HepG2 (cell line): Measurements from ENCODE around the gene KANSL1L. TPM values are rescaled to one million over a fixed set of nuclear protein-coding genes. Genes with fewer than 3 reads are reported as not detected.

Source experiments
- ATAC-seq: fragments of 200-7000 bp; cut with Tn5 transposase; 3 replicates; pipeline ENCODE4 v1.9.1; 2020; ENCODE audit warnings: mild to moderate bottlenecking, moderate library complexity
- BruUV-seq: library from RNA; stranded (reverse); fragments of 400-500 nt; replicated peaks from 2 replicates; lab custom pipeline; 2021; lab: Mats Ljungman, UMichigan
- CTCF ChIA-PET: fragments of 300-600 bp; formaldehyde crosslinking; extraction: SDS; loops from one replicate; lab custom pipeline; 2021; ENCODE audit warnings: low total read pairs, inconsistent platforms, low intra/inter-chr PET ratio; lab: Yijun Ruan, JAX
- POLR2A ChIA-PET: fragments of 350-600 bp; sonication (Branson Sonifier 250); formaldehyde crosslinking; loops from one replicate; lab custom pipeline; 2020; ENCODE audit warnings: antibody characterized with exemption, inconsistent platforms; lab: Yijun Ruan, JAX
- DNase-seq: peaks from one replicate; pipeline ENCODE4 v3.0.0-alpha.2; 2015; ENCODE audit warnings: low spot score
- FAIRE-seq: peaks from 3 replicates; lab custom pipeline; 2011; peaks lifted over from hg19 to GRCh38; lab: Jason Lieb, UNC
- H2AFZ ChIP-seq: one replicate; pipeline ENCODE4 v1.6.1; 2011; ENCODE audit warnings: low read length, inconsistent platforms
- H3K27ac ChIP-seq: fragments of 300-600 bp; 3 replicates; pipeline ENCODE4 v1.8.0; 2011; ENCODE audit warnings: mixed run types, mild to moderate bottlenecking, mixed read lengths, low read length, inconsistent platforms; ENCODE audit not compliant: insufficient read depth; ENCODE audit errors: extremely low read length
- H3K27me3 ChIP-seq, 2 experiments: fragments of 200-600 bp in 1 of 2; 2 replicates in 1 of 2; 3 replicates in 1 of 2; pipeline versions ENCODE4 v1.6.0 to v1.8.0; 2011; ENCODE audit warnings: low read length in 2 of 2, mild to moderate bottlenecking in 2 of 2, moderate library complexity in 2 of 2, inconsistent platforms in 1 of 2; ENCODE audit not compliant: insufficient read depth in 2 of 2, control insufficient read depth in 1 of 2
- H3K36me3 ChIP-seq, 2 experiments: fragments of 200-600 bp in 1 of 2; replicated peaks in 1 of 2; 2 replicates in 1 of 2; 3 replicates in 1 of 2; pipeline versions ENCODE4 v1.5.1 to v1.8.0; 2011; ENCODE audit warnings: low read length in 2 of 2, inconsistent platforms in 1 of 2; ENCODE audit not compliant: insufficient read depth in 2 of 2, control insufficient read depth in 1 of 2
- H3K4me1 ChIP-seq: 2 replicates; pipeline ENCODE4 v1.5.1; 2012; ENCODE audit warnings: low read length, inconsistent platforms; ENCODE audit not compliant: insufficient read depth
- H3K4me2 ChIP-seq: 2 replicates; pipeline ENCODE4 v1.6.0; 2011; ENCODE audit warnings: low read depth, low read length, inconsistent platforms
- H3K4me3 ChIP-seq, 3 experiments: fragments of 200-600 bp in 1 of 3; sonication (generic), shearing (Covaris generic) in 1 of 3; replicated peaks in 1 of 3; 2 replicates each; pipeline ENCODE4 v1.5.1; 2011 to 2016; ENCODE audit warnings: low read length in 3 of 3, inconsistent platforms in 2 of 3, low read depth in 2 of 3, mild to moderate bottlenecking in 2 of 3, control low read depth in 1 of 3, mixed read lengths in 1 of 3; ENCODE audit not compliant: insufficient read depth in 1 of 3
- H3K79me2 ChIP-seq: one replicate; pipeline ENCODE4 v1.6.1; 2011; ENCODE audit warnings: low read length, inconsistent platforms; ENCODE audit not compliant: insufficient read depth
- H3K9ac ChIP-seq: 2 replicates; pipeline ENCODE4 v1.6.0; 2011; ENCODE audit warnings: mild to moderate bottlenecking, low read depth, low read length, inconsistent platforms; ENCODE audit not compliant: insufficient read depth
- H3K9me3 ChIP-seq: 2 replicates; pipeline ENCODE4 v1.5.1; 2012; ENCODE audit warnings: mild to moderate bottlenecking, low read length
- H4K20me1 ChIP-seq: 2 replicates; pipeline ENCODE4 v1.6.0; 2011; ENCODE audit warnings: inconsistent platforms, mild to moderate bottlenecking, low read length, moderate library complexity; ENCODE audit not compliant: insufficient read depth
- FOXK2 ChIP-seq: fragments of 450-650 bp; IDR thresholded peaks from 2 replicates; pipeline ENCODE4 v1.6.1; 2016
- HNRNPK ChIP-seq: fragments of 200-400 bp; formaldehyde crosslinking; IDR thresholded peaks from 2 replicates; pipeline ENCODE4 v1.6.1; 2018; ENCODE audit warnings: low read length, low read depth, moderate library complexity, mild to moderate bottlenecking; ENCODE audit not compliant: poor library complexity, severe bottlenecking
- KDM5A ChIP-seq: fragments of 200-600 bp; sonication (generic); IDR thresholded peaks from 2 replicates; pipeline ENCODE4 v1.7.0; 2018; ENCODE audit warnings: antibody characterized with exemption, mild to moderate bottlenecking, low read length, borderline replicate concordance
- SIX1 ChIP-seq: sonication (generic); formaldehyde crosslinking; IDR thresholded peaks from 2 replicates; pipeline ENCODE4 v1.4.0; 2020; ENCODE audit warnings: missing genetic modification reagents, borderline replicate concordance
- ZNF230 ChIP-seq: sonication (generic); formaldehyde crosslinking; IDR thresholded peaks from 2 replicates; pipeline ENCODE4 v1.4.0; 2020; ENCODE audit warnings: mild to moderate bottlenecking, missing genetic modification reagents
- ZSCAN25 ChIP-seq: sonication (generic); formaldehyde crosslinking; IDR thresholded peaks from 2 replicates; pipeline ENCODE4 v1.8.0; 2022; ENCODE audit warnings: mild to moderate bottlenecking, missing genetic modification reagents
- WGBS: methylation state at CpG from one replicate; pipeline ENCODE4 v1.1.6; 2017; ENCODE audit warnings: low lambda C conversion rate; 5-methylcytosine and 5-hydroxymethylcytosine counted together
- in situ Hi-C: cut with HindIII; loops from 2 replicates; pipeline ENCODE4 v1.10.0; 2017; ENCODE audit warnings: low pct_unique_long_range_greater_than_20kb; ENCODE audit not compliant: extremely low pct_ligation_motif_present
- intact Hi-C: fragments of 100-400 bp; cut with micrococcal nuclease; formaldehyde crosslinking; loops from one replicate; pipeline ENCODE4 v1.10.0; 2022; ENCODE audit not compliant: unreplicated experiment
- polyA plus RNA-seq, 8 experiments: library from polyadenylated mRNA; depleted of rRNA in 3 of 8; stranded (reverse) in 7 of 8; unstranded in 1 of 8; fragments of >200 nt; fragmentation: Illumina TruSeq in 4 of 8; extraction: Trizol in 4 of 8; gene quantifications; 2 replicates each; pipeline versions ENCODE4 v1.2.1 to v1.2.3, GENCODE V29; 2011 to 2016; ENCODE audit warnings: low read depth in 4 of 8, missing spikeins in 1 of 8, mixed read lengths in 1 of 8; ENCODE audit not compliant: insufficient read depth in 1 of 8
- total RNA-seq, 5 experiments: library from RNA; depleted of rRNA; stranded (reverse); fragments of >200 nt; fragmentation: Illumina TruSeq; extraction: Trizol; gene quantifications; 2 replicates each; pipeline ENCODE4 v1.2.3, GENCODE V29; 2016; ENCODE audit warnings: low read depth in 1 of 5
- TF ChIP-seq, protein P1 (sequence below): sonication (generic); formaldehyde crosslinking; IDR thresholded peaks from 2 replicates; pipeline ENCODE4 v1.5.1; 2020; ENCODE audit warnings: mild to moderate bottlenecking, missing genetic modification reagents
- TF ChIP-seq, protein P2 (sequence below), 2 experiments: fragments of 450-650 bp in 1 of 2; sonication (generic) in 1 of 2; formaldehyde crosslinking in 1 of 2; IDR thresholded peaks; 2 replicates each; pipeline versions ENCODE4 v1.6.1 to v1.8.0; 2016 to 2022; ENCODE audit warnings: antibody characterized with exemption in 1 of 2, mild to moderate bottlenecking in 1 of 2, missing genetic modification reagents in 1 of 2
- TF ChIP-seq, protein P3 (sequence below): sonication (generic); formaldehyde crosslinking; IDR thresholded peaks from 2 replicates; pipeline ENCODE4 v1.5.0; 2020; ENCODE audit warnings: missing genetic modification reagents

Gene KANSL1L
- total and polyA plus RNA-seq, 2 of the 13 experiments (the other 11 are each of a cell fraction or from before 2014, with no cell fraction given), result 5.4 to 10.3 TPM

DNA sequence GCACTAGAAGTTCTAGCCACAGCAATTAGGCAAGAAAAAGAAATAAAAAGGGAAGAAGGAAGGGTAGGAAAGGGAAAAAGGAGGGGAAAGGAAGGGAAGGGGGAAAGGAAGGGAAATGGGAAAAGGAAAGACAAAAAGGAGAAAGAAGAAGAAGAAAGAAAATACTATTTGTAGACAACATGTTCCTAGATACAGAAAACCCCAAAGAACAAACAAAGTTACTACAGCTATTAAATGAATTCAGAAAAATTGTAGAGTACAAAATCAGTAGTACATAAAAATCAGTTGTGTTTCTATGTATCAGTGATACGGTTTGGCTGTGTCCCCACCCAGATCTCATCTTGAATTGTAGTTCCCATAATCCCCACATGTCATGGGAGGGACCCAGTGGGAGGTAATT is 116.5 kb downstream of the KANSL1L start:
- no TSS peak for BruUV-seq
- intact Hi-C loops, result no loop called here

More for the DNA sequence above, 116.5 kb downstream of the KANSL1L start:
- ATAC-seq (no peak), DNase-seq (no peak), FAIRE-seq (no peak)
- H2AFZ ChIP-seq, result no peak overlapping the region
- H3K27me3 ChIP-seq, result no peaks in the 10 kb centered on the region
- in situ Hi-C loops, result no loop called here
- peaks cover 17% of the 10 kb centered on the region for H3K9me3 ChIP-seq
- ChIA-PET CTCF (no interaction called here), POLR2A (no interaction called here)
- no peak overlapping the region for H3K4me2 ChIP-seq
- H3K27ac ChIP-seq, result no peak overlapping the region
- no peak overlapping the region for H3K9ac ChIP-seq
- H3K79me2 ChIP-seq, result no peaks in the 10 kb centered on the region
- no peaks in the 10 kb centered on the region for H3K4me1 ChIP-seq
- 100% methylated on average over 1 of the region's 1 CpG for WGBS
- TF ChIP-seq SIX1 (CRISPR knock-in tag), result no peak
- TF ChIP-seq KDM5A, result no peak
- TF ChIP-seq, protein P1, sequence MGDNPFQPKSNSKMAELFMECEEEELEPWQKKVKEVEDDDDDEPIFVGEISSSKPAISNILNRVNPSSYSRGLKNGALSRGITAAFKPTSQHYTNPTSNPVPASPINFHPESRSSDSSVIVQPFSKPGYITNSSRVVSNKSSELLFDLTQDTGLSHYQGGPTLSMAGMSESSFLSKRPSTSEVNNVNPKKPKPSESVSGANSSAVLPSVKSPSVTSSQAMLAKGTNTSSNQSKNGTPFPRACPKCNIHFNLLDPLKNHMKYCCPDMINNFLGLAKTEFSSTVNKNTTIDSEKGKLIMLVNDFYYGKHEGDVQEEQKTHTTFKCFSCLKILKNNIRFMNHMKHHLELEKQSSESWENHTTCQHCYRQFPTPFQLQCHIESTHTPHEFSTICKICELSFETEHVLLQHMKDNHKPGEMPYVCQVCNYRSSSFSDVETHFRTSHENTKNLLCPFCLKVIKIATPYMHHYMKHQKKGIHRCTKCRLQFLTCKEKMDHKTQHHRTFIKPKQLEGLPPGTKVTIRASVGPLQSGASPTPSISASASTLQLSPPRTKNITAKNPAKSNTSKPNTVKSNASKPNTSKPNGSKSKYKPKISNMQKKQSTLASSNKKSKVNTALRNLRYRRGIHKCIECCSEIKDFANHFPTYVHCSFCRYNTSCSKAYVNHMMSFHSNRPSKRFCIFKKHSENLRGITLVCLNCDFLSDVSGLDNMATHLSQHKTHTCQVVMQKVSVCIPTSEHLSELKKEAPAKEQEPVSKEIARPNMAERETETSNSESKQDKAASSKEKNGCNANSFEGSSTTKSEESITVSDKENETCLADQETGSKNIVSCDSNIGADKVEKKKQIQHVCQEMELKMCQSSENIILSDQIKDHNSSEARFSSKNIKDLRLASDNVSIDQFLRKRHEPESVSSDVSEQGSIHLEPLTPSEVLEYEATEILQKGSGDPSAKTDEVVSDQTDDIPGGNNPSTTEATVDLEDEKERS (CRISPR knock-in tag), result peak; percentile 68; the same call in 1 of the 2 replicates
- TF ChIP-seq, protein P2, sequence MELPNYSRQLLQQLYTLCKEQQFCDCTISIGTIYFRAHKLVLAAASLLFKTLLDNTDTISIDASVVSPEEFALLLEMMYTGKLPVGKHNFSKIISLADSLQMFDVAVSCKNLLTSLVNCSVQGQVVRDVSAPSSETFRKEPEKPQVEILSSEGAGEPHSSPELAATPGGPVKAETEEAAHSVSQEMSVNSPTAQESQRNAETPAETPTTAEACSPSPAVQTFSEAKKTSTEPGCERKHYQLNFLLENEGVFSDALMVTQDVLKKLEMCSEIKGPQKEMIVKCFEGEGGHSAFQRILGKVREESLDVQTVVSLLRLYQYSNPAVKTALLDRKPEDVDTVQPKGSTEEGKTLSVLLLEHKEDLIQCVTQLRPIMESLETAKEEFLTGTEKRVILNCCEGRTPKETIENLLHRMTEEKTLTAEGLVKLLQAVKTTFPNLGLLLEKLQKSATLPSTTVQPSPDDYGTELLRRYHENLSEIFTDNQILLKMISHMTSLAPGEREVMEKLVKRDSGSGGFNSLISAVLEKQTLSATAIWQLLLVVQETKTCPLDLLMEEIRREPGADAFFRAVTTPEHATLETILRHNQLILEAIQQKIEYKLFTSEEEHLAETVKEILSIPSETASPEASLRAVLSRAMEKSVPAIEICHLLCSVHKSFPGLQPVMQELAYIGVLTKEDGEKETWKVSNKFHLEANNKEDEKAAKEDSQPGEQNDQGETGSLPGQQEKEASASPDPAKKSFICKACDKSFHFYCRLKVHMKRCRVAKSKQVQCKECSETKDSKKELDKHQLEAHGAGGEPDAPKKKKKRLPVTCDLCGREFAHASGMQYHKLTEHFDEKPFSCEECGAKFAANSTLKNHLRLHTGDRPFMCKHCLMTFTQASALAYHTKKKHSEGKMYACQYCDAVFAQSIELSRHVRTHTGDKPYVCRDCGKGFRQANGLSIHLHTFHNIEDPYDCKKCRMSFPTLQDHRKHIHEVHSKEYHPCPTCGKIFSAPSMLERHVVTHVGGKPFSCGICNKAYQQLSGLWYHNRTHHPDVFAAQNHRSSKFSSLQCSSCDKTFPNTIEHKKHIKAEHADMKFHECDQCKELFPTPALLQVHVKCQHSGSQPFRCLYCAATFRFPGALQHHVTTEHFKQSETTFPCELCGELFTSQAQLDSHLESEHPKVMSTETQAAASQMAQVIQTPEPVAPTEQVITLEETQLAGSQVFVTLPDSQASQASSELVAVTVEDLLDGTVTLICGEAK (IDR thresholded peaks at IDR 0.05), result no peak
- TF ChIP-seq, protein P2 (CRISPR knock-in tag; IDR thresholded peaks at IDR 0.05), result no peak
- TF ChIP-seq ZSCAN25 (CRISPR knock-in tag), result no peak
- TF ChIP-seq ZNF230, result no peak
- TF ChIP-seq HNRNPK, result peak; percentile 93
- 0 out of 2 replicates have a peak, but pooled peaks have one; percentile 8 for TF ChIP-seq FOXK2
- TF ChIP-seq, protein P3, sequence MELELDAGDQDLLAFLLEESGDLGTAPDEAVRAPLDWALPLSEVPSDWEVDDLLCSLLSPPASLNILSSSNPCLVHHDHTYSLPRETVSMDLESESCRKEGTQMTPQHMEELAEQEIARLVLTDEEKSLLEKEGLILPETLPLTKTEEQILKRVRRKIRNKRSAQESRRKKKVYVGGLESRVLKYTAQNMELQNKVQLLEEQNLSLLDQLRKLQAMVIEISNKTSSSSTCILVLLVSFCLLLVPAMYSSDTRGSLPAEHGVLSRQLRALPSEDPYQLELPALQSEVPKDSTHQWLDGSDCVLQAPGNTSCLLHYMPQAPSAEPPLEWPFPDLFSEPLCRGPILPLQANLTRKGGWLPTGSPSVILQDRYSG (CRISPR knock-in tag), result no peak
- H4K20me1 ChIP-seq, result no peaks in the 10 kb centered on the region
- no peak overlapping the region for H3K4me3 ChIP-seq
- H3K36me3 ChIP-seq, result no peaks in the 10 kb centered on the region
